ENCODE data around the gene CMTM5. TPM values are rescaled to one million over a fixed set of nuclear protein-coding genes. Genes with fewer than 3 reads are reported as not detected.
"Not testable (repeated sequence)": the region's sequence is repeated elsewhere in the genome, so short reads cannot be mapped to it uniquely, and the experiment has no call there.

Gene CMTM5
- total RNA-seq, 5 donors from 2014 or later (not counting 1 experiment from before 2014, with no cell fraction given): not detected

- POLR2A ChIA-PET: interaction anchor here in 1 of 2 donors (0.7 kb wide), 1 partner anchor 67 kb away, joined by 3 read pairs; no protein-coding TSS in a partner anchor
- H3K27ac Mint-ChIP-seq: no peak overlapping the region
- Histone ChIP-seq H3K9me3 (no peaks in the 10 kb centered on the region), H3K36me3 (ENCODE audit: control insufficient read depth in 2 of 2, extremely low read depth in 1 of 2, insufficient read depth in 1 of 2, low read length in 1 of 2) (no peaks in the 10 kb centered on the region), H3K27ac (ENCODE audit: low read length) (no peak overlapping the region), H3K4me1 (ENCODE audit: control insufficient read depth in 1 of 2, extremely low read depth in 1 of 2, insufficient read depth in 2 of 2, low read length in 2 of 2) (no peaks in the 10 kb centered on the region), H3K27me3 (replicated peaks in 1 of 2; ENCODE audit: control insufficient read depth in 2 of 2, extremely low read depth in 1 of 2, insufficient read depth in 2 of 2, low read length in 1 of 2) (peaks cover 0 to 44% of the 10 kb centered on the region in 2 experiments), H3K4me3 (ENCODE audit: control insufficient read depth in 1 of 2, extremely low read depth in 1 of 2, low read length in 1 of 2) (no peak overlapping the region)
- H3K4me3 Mint-ChIP-seq: no peak overlapping the region
- CTCF ChIA-PET: no interaction called here
- WGBS (ENCODE audit: insufficient coverage): 80% methylated on average over 1 of the region's 2 CpGs
- no peak for DNase-seq
- no peak for ATAC-seq (replicated peaks in 1 of 4)
- no peaks in the 10 kb centered on the region for H3K9me3 Mint-ChIP-seq
- peaks cover 22 to 30% of the 10 kb centered on the region in 2 donors for H3K27me3 Mint-ChIP-seq
- no peaks in the 10 kb centered on the region for H3K4me1 Mint-ChIP-seq
- H3K36me3 Mint-ChIP-seq: no peaks in the 10 kb centered on the region
Measured at GRCh38 chr14:23385244-23385641, 8.4 kb downstream of the CMTM5 start.

GRCh38 chr14:23385642-23386265 is 8.9 kb downstream of the CMTM5 start:
- CTCF ChIA-PET: no interaction called here
- H3K4me3 Mint-ChIP-seq: no peak overlapping the region
- H3K4me3 ChIP-seq (ENCODE audit: control insufficient read depth in 1 of 2, extremely low read depth in 1 of 2, low read length in 1 of 2): no peak overlapping the region
- H3K36me3 Mint-ChIP-seq: no peaks in the 10 kb centered on the region
- peaks cover 22 to 29% of the 10 kb centered on the region in 2 donors for H3K27me3 Mint-ChIP-seq
- WGBS (ENCODE audit: insufficient coverage): 91% methylated on average over 17 of the region's 18 CpGs
- no peaks in the 10 kb centered on the region for H3K9me3 ChIP-seq
- H3K27ac Mint-ChIP-seq: no peak overlapping the region
- no peak for ATAC-seq (replicated peaks in 1 of 4)
- H3K27me3 ChIP-seq (replicated peaks in 1 of 2; ENCODE audit: control insufficient read depth in 2 of 2, extremely low read depth in 1 of 2, insufficient read depth in 2 of 2, low read length in 1 of 2): peaks cover 0 to 41% of the 10 kb centered on the region in 2 experiments
- POLR2A ChIA-PET: interaction anchor here in 1 of 2 donors (0.7 kb wide), 1 partner anchor 66 kb away, joined by 3 read pairs; no protein-coding TSS in a partner anchor
- no peaks in the 10 kb centered on the region for H3K4me1 ChIP-seq (ENCODE audit: control insufficient read depth in 1 of 2, extremely low read depth in 1 of 2, insufficient read depth in 2 of 2, low read length in 2 of 2)
- DNase-seq: no peak
- H3K4me1 Mint-ChIP-seq: no peaks in the 10 kb centered on the region
- H3K9me3 Mint-ChIP-seq: no peaks in the 10 kb centered on the region
- H3K36me3 ChIP-seq (ENCODE audit: control insufficient read depth in 2 of 2, extremely low read depth in 1 of 2, insufficient read depth in 1 of 2, low read length in 1 of 2): no peaks in the 10 kb centered on the region
- no peak overlapping the region for H3K27ac ChIP-seq (ENCODE audit: low read length)

GRCh38 chr14:23386266-23386657 is 9.4 kb downstream of the CMTM5 start:
- H3K4me1 Mint-ChIP-seq; CTCF ChIA-PET; H3K9me3 Mint-ChIP-seq; H3K27ac ChIP-seq (ENCODE audit: low read length); ATAC-seq (replicated peaks in 1 of 4); H3K9me3 ChIP-seq; H3K36me3 Mint-ChIP-seq; H3K27ac Mint-ChIP-seq; POLR2A ChIA-PET; H3K4me3 ChIP-seq (ENCODE audit: control insufficient read depth in 1 of 2, extremely low read depth in 1 of 2, low read length in 1 of 2); H3K4me3 Mint-ChIP-seq; H3K36me3 ChIP-seq (ENCODE audit: control insufficient read depth in 2 of 2, extremely low read depth in 1 of 2, insufficient read depth in 1 of 2, low read length in 1 of 2); DNase-seq; H3K4me1 ChIP-seq (ENCODE audit: control insufficient read depth in 1 of 2, extremely low read depth in 1 of 2, insufficient read depth in 2 of 2, low read length in 2 of 2): not testable (repeated sequence)
- peaks cover 0 to 36% of the 10 kb centered on the region in 2 experiments for H3K27me3 ChIP-seq (replicated peaks in 1 of 2; ENCODE audit: control insufficient read depth in 2 of 2, extremely low read depth in 1 of 2, insufficient read depth in 2 of 2, low read length in 1 of 2)
- H3K27me3 Mint-ChIP-seq: peaks cover 22 to 24% of the 10 kb centered on the region in 2 donors
- WGBS (ENCODE audit: insufficient coverage): 60% methylated on average over 2 of the region's 17 CpGs

- Mint-ChIP-seq H3K27ac (no peak overlapping the region), H3K9me3 (no peaks in the 10 kb centered on the region), H3K36me3 (no peaks in the 10 kb centered on the region), H3K4me1 (no peaks in the 10 kb centered on the region), H3K27me3 (peaks cover 21 to 22% of the 10 kb centered on the region in 2 donors), H3K4me3 (no peak overlapping the region)
- peaks cover 0 to 31% of the 10 kb centered on the region in 2 experiments for H3K27me3 ChIP-seq (replicated peaks in 1 of 2; ENCODE audit: control insufficient read depth in 2 of 2, extremely low read depth in 1 of 2, insufficient read depth in 2 of 2, low read length in 1 of 2)
- ATAC-seq (replicated peaks in 1 of 4): no peak
- no peaks in the 10 kb centered on the region for H3K9me3 ChIP-seq
- no peak overlapping the region for H3K4me3 ChIP-seq (ENCODE audit: control insufficient read depth in 1 of 2, extremely low read depth in 1 of 2, low read length in 1 of 2)
- ChIA-PET CTCF (no interaction called here), POLR2A (no interaction called here)
- no peak overlapping the region for H3K27ac ChIP-seq (ENCODE audit: low read length)
- no peak for DNase-seq
- WGBS (ENCODE audit: insufficient coverage): no CpG with 5 or more reads among the region's 1 CpG
- H3K36me3 ChIP-seq (ENCODE audit: control insufficient read depth in 2 of 2, extremely low read depth in 1 of 2, insufficient read depth in 1 of 2, low read length in 1 of 2): no peaks in the 10 kb centered on the region
- H3K4me1 ChIP-seq (ENCODE audit: control insufficient read depth in 1 of 2, extremely low read depth in 1 of 2, insufficient read depth in 2 of 2, low read length in 2 of 2): no peaks in the 10 kb centered on the region
Measured at GRCh38 chr14:23386999-23387398, 10.2 kb downstream of the CMTM5 start.

GRCh38 chr14:23387916-23388882 is 11.4 kb downstream of the CMTM5 start:
- H3K27me3 ChIP-seq (replicated peaks in 1 of 2; ENCODE audit: control insufficient read depth in 2 of 2, extremely low read depth in 1 of 2, insufficient read depth in 2 of 2, low read length in 1 of 2): peaks cover 0 to 23% of the 10 kb centered on the region in 2 experiments

GRCh38 chr14:23388996-23389395 is 12.2 kb downstream of the CMTM5 start:
- WGBS (ENCODE audit: insufficient coverage): no CpG with 5 or more reads among the region's 8 CpGs

More at GRCh38 chr14:23387916-23388882, 11.4 kb downstream of the CMTM5 start:
- CTCF ChIA-PET: interaction anchor here in 1 of 2 donors (0.9 kb wide), 1 partner anchor 9 kb away, joined by 3 read pairs; no protein-coding TSS in a partner anchor
- POLR2A ChIA-PET: no interaction called here
- Histone ChIP-seq H3K27ac (ENCODE audit: low read length) (no peak overlapping the region), H3K36me3 (ENCODE audit: control insufficient read depth in 2 of 2, extremely low read depth in 1 of 2, insufficient read depth in 1 of 2, low read length in 1 of 2) (no peaks in the 10 kb centered on the region), H3K4me1 (ENCODE audit: control insufficient read depth in 1 of 2, extremely low read depth in 1 of 2, insufficient read depth in 2 of 2, low read length in 2 of 2) (no peaks in the 10 kb centered on the region), H3K9me3 (no peaks in the 10 kb centered on the region), H3K4me3 (ENCODE audit: control insufficient read depth in 1 of 2, extremely low read depth in 1 of 2, low read length in 1 of 2) (no peak overlapping the region)
- no peaks in the 10 kb centered on the region for H3K4me1 Mint-ChIP-seq
- H3K9me3 Mint-ChIP-seq: no peaks in the 10 kb centered on the region
- ATAC-seq (replicated peaks in 1 of 4) (no peak), DNase-seq (no peak)
- 73% methylated on average over 14 of the region's 26 CpGs for WGBS (ENCODE audit: insufficient coverage)
- H3K27ac Mint-ChIP-seq: no peak overlapping the region
- H3K27me3 Mint-ChIP-seq: peaks cover 14 to 16% of the 10 kb centered on the region in 2 donors
- H3K4me3 Mint-ChIP-seq: no peak overlapping the region
- no peaks in the 10 kb centered on the region for H3K36me3 Mint-ChIP-seq

More at GRCh38 chr14:23388996-23389395, 12.2 kb downstream of the CMTM5 start:
- ATAC-seq (replicated peaks in 1 of 4) (no peak), DNase-seq (no peak)
- Mint-ChIP-seq H3K36me3 (no peaks in the 10 kb centered on the region), H3K4me3 (no peak overlapping the region), H3K27ac (no peak overlapping the region), H3K27me3 (peaks cover 16 to 17% of the 10 kb centered on the region in 2 donors), H3K4me1 (no peaks in the 10 kb centered on the region), H3K9me3 (no peaks in the 10 kb centered on the region)
- H3K9me3 ChIP-seq: no peaks in the 10 kb centered on the region
- ChIA-PET POLR2A (no interaction called here), CTCF (interaction anchor here in 1 of 2 donors (0.9 kb wide), 1 partner anchor 10 kb away, joined by 3 read pairs; no protein-coding TSS in a partner anchor)
- no peaks in the 10 kb centered on the region for H3K36me3 ChIP-seq (ENCODE audit: control insufficient read depth in 2 of 2, extremely low read depth in 1 of 2, insufficient read depth in 1 of 2, low read length in 1 of 2)
- H3K4me3 ChIP-seq (ENCODE audit: control insufficient read depth in 1 of 2, extremely low read depth in 1 of 2, low read length in 1 of 2): no peak overlapping the region
- H3K4me1 ChIP-seq (ENCODE audit: control insufficient read depth in 1 of 2, extremely low read depth in 1 of 2, insufficient read depth in 2 of 2, low read length in 2 of 2): no peaks in the 10 kb centered on the region
- H3K27me3 ChIP-seq (replicated peaks in 1 of 2; ENCODE audit: control insufficient read depth in 2 of 2, extremely low read depth in 1 of 2, insufficient read depth in 2 of 2, low read length in 1 of 2): peaks cover 0 to 23% of the 10 kb centered on the region in 2 experiments
- H3K27ac ChIP-seq (ENCODE audit: low read length): no peak overlapping the region
